RPMI8226 (cell line): ENCODE results near the gene PIK3C2G.

Experiments used
- DNase-seq: peaks from one replicate; pipeline ENCODE4 v3.0.0-alpha.2; 2015

PIK3C2G gene

DNA sequence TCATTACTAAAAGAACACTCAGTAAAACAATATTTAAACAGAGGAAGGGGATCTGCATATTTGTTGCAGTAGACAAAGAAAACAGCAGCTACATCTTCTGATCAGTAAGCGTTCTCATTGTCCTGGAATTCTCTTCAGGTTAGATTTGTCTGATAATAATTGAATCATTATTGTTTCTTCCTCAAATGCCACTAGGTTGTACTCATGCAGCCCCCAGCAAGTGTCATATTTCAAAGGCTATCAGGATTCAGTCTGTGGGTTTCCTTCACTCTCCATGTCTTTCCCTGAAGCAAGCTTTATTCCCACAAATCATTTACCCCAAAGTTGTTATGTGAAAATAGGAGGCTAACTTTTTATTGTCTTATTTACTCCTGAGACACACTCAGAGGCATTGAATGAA lies 14.7 kb downstream of the PIK3C2G start:
- DNase-seq, result no peak

DNA sequence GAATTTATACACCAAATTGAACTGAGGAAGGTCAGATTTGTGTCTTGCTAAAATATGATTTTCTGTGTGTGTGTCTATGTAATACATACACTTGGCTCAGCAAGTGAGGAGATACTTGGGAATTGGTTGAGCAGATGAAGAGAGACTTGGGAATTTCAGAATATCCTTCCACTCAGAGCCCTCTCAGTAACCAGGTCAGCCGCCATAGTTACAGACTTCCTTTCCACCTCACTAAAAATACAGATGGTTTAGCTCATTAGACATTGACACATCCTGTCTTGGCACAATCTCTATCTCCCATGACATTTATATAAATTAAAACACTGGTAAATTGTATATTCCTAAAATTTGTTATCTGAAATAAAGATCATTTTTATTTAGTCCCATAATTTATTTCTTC lies 15.9 kb downstream of the PIK3C2G start:
- DNase-seq, result no peak

DNA sequence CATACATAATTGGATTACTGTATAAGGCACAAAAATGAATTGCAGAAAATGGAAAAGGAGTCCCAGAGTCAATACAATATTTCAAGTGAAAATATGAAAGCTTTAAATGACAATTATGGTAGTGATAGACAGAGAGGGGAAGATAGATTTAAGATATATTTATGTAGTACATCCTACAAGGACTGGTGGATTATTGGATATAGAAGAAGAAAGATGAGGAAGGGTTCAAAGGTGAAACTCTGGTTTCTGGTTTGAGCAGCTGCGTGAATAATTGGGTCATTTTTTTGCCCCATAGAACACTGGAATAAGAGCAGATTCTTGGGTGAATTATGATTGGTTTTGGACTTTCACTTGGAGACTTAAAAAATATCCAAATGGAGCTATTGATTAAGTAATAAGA lies 19.4 kb downstream of the PIK3C2G start:
- DNase-seq, result no peak

DNA sequence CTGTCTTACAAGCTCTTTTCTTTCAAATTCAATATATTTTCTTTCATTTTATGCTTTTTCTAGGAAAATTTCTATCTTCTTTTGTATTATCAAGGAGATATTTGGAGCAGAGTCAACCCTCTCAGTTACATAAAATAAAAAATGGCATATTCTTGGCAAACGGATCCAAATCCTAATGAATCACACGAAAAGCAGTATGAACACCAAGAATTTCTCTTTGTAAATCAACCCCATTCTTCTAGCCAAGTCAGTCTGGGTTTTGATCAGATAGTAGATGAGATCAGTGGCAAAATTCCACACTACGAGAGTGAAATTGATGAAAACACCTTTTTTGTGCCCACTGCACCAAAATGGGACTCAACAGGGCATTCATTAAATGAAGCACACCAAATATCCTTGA lies 20.6 kb downstream of the PIK3C2G start:
- DNase-seq, result no peak

DNA sequence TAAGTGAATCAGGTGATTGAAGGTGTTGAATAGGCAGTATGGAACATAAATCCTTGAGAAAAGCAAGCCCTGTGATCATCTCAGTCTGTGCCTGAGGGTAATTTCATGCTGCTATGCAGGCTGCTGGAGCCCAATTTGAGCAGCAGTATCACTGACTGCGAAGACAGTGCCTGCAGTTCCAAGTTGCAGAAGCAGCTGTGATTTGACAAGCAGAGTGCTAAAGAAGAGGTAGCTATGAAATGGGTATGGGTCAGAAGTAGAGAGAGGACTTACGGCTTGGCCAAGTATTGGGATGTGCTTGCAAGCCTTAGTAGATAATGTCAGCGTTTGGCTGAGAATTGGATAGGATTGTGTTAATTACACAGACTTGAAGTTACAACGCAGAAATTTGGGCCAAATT lies 22.5 kb downstream of the PIK3C2G start:
- no peak for DNase-seq

DNA sequence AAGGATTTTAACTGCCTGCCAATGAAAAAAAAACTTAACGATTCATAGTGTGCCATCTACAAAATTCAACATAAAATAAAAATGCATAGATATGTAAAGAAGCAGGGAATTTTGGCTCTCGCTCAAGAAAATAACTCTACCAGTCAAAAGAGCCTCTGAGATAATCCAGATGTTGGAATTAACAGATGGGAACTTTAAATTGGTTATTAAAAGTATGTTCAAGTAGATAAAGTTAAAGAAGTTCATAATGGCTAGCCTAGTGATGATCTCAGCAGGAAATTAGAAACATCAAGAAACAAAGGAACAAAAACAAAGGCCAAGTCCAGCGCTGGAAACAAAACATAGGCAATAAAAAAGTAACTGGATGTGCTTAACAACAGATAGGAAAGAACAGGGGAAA lies 23.1 kb downstream of the PIK3C2G start:
- DNase-seq, result no peak

DNA sequence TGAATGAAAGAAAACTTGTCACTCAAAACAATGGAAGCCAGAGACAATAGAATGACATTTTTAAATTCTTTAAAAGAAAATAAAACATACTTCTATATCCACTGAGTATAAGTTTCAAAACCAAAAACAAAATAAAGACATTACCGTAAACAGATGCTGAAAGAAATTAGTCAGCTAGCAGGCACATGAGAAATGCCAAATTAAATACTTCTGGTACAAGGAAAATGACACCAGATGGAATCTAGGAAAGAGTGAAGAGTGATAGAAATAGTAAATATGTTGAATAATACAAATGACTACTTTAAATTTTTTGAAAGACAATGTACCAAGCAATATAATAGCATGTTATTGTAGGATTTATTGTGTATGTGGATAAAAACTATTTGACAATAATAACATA lies 23.8 kb downstream of the PIK3C2G start:
- DNase-seq, result no peak

DNA sequence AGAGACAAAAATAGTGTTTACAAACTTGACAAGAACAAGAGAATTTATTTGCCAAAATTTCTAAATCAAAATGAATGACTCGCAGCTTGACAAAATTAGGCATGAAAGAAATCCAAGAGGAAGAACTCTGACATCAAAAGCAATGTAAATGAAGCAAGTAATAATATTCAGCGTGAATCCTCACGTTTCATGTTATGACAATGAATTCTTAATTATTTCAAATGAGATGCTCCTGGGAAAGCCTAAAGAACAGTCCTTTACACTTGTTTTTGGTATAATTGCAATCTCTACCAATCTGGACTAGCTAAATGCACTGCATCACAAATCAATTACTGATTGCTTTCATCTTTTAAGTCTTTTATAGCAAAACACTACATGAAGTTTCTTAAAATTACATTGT lies 29.1 kb downstream of the PIK3C2G start:
- DNase-seq, result no peak

DNA sequence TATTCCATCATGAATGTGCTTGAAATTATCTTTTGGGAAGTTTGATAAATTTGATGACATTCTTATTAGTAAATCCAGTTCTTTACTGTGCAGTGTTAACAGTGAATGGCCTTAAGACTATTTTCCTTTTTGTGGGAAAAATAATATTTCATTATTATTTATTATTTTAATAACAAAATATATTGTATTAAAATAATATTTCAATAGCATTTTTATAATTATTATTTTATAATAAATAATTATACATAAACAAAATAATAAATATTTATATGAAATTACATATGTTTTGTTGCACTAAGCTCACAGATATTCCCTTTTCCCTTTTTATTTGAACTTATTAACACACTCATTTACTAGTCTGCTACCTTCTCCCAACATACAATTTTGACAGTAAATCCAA lies 33.6 kb downstream of the PIK3C2G start:
- no peak for DNase-seq

DNA sequence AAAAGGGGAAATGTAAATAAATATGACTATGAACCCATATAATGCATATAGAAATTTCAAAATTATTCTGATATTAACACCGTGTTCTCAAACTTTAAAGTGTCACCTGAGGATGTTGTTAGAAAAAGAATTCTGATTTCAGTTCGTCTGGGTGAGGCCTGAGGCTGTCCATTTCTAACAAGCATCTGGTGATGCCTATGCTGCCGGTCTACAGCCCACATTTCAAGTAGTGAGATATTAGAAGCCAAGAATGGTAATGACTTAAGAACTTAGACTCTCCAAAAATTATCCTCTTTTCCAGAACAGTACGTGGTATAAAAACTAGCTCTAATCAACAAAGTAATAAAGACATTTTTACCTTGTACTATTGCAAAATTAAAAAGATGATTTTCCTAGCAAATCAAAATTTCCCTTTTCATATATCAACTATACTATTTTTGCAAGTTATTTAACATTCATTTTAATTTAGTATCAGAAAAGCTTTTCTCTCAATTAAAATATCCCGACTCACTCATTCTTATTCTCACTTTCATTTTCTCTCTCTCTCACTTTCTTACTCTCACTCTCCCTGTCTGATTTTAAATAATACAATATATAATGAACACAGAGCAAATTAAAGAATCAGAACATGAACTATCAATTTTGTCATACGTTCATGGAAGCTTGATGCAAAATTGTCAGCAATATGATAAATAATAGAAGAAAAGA lies 35.0 kb downstream of the PIK3C2G start:
- DNase-seq, result no peak

DNA sequence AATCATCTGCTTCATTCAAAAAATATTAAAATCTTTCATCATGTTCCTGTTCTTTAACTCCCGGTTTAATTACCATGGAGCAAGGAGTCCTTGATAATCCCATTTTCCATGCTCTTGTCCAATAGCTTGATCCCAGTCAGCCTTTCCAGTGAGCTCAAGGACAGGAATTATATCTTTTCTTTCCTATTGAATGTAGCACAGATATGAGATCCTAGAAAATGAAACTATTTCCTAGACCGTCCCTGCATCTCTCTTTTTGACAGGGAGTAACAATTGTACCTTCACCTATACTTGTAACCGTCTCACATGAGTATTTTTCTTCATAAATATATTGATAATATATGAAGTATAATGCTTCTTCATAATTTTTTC lies 35.6 kb downstream of the PIK3C2G start:
- DNase-seq, result no peak

DNA sequence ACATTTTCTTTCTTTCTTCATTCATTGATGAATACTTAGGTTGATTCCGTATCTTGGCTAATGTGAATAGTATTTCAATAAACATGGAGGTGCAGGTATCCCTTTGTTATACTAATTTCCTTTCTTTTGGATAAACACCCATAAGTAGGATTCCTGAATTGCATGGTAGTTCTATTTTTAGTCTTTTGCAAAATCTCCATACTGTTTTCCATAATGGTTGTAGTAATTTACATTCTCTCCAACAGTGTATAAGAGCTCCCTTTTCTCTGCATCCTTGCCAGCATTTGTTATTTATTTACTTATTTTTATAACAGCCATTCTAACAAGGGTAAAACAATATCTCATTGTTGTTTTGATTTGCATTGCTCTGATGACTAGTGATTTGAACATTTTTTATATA lies 36.6 kb downstream of the PIK3C2G start:
- DNase-seq, result no peak

DNA sequence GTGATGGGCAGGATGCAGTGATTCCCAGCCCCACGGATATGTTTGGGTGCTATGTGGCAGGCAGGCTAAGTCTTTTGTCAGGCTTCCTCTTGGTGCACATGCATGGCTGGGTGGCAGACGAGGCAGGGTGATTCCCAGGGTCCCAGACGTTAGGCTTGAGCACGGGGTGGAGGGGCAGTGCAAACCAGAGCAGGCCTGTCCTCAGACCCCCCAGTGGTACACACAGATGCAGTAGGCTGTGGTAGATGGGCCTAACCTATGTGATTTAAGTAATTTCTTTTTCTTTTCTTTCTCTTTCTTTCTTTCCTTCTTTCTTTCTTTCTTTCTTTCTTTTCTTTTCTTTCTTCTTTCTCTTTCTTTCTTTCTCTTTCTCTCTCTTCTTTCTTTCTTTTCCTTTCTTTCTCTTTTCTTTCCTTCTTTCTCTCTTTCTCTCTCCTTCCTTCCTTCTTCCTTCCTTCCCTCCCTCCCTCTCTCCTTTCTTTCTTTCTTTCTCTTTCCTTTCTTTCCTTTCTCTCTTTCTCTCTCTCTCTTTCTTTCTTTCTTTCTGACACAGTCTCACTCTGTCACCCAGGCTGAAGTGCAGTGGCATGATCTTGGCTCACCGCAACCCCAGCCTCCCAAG lies 41.6 kb downstream of the PIK3C2G start:
- DNase-seq, result no peak

DNA sequence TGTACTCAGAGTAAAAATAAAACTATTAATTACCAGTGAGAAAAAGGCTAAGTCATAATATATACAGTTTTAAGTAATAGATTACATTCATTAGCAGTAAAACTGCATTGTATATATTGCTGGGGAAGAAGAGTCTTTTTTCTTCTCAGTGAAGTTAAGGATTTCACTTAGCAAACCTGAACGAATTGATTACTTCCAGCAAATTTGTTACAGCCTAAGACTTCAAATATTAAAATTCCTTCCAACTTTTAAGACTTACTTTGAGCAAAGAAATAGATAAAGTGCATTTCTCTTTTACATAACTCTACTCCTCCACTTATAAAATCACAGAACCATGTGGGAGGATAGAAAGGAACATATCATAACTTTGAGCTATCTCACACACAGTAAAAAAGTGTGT lies 43.3 kb downstream of the PIK3C2G start:
- DNase-seq, result no peak

DNA sequence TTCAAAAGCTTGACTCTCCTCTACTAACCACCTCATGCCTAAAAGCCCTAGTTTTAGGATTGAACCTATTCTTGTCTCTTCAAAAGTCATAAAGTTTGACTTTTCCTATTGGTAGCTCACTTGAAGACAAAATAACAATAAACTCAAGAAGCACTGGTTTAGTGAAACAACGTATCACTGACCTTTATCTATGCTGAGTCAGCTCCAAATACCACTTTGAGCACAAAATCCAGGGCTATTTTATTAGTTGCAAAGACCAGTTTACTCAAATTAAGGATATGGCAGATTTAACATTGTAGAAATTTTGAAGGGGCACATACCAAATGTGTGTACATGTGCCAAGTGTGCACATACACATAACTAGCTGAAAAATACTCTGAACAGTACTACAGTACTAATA lies 45.0 kb downstream of the PIK3C2G start:
- DNase-seq, result no peak

DNA sequence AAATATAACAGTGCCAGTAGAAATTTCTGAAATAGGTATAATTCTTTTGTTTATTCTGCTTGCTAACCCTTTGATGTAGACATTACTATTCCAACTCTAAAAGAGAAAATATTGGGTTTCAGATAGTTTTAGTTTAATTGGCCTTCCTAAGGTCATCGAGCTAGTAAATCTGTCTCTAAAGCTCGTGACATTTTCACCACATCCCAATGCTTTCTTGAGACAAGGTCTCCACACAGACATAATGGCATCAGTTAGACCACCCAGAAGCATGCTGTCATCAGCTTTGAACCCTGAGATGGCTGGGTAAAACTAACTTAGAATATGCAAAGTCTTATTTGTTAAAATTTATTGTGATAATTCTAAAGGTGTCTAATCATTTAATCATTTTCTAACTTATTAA lies 52.0 kb downstream of the PIK3C2G start:
- no peak for DNase-seq

DNA sequence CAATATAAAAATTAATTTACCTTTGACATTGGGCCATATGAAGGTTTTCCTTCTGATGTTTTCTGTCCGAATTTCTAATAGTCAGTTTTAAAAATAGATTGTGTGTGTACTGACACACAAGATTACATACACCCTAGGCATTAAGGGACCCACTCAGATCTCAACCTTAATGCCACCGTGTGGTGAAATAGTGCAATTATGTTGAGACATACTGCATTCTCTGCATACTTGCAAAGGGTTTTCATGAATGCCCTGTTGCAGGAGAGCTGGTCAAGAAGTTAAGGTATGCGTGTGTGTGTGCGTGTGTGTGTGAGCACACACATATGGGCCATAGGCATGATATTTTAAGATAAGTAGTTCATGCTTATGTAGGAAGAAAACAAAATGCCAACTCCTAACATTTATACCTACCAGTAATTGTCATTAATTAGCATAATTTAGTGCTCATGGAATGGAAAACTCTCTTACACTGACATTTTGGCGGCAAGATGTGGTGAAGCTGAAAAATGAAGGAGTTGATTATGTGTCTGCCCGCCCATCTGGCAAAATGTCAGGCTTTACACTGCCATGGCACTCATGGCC lies 58.8 kb downstream of the PIK3C2G start:
- DNase-seq, result peak; percentile 47

DNA sequence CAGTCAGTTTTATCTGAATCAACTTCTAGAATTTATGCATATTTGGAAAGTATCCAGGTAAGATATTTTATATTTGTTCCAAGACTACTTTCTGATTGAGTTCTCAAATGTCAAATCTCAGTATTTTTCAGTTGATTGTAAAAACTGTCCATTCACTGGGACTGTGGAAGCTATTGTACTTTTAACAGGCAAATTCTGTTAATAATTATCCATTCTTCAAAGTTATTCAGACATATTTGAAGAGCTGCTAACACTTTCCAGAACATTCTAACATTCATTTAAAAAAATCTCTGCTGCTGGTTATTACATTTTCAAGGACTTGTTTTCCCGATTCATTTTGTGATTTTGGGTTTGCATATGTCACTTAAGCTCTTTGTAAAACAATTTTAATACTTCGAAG lies 59.7 kb downstream of the PIK3C2G start:
- DNase-seq, result no peak

DNA sequence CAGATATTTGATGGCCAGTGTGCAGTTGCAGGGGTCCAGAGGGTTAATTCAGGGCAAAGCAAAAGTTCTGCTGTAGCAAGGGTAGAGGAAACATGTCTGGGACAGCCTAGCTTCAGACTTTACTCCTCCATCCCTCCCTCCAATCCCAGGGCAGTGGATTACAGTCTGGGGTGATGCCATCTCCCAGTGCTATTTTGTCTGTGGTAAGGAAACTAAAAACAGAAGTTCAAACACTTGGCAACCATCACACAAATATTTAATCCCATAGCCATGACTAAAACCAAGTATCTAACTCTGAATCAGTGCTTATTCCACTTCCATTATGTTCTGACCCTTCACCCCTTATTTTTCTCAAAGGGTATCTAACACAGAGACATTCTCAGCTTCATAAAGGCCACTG lies 61.8 kb downstream of the PIK3C2G start:
- DNase-seq, result no peak

DNA sequence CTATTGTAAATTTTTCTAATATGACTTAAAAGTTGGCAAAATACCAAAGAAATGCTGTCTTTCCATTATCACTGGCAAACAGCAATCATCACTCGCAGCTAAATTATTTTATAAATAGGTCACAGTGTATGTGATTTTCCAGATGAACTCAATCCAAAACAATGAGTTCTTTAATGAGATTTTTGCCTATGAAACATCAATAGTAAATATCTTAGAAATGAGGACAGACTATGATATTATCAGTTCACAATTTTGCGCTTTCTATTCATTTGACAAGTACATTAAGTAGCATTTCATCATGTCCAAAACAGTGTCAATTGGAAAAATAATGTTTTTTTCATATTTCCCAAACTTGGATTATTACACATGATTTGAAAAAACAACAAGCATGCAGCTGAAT lies 65.7 kb downstream of the PIK3C2G start:
- DNase-seq, result no peak

DNA sequence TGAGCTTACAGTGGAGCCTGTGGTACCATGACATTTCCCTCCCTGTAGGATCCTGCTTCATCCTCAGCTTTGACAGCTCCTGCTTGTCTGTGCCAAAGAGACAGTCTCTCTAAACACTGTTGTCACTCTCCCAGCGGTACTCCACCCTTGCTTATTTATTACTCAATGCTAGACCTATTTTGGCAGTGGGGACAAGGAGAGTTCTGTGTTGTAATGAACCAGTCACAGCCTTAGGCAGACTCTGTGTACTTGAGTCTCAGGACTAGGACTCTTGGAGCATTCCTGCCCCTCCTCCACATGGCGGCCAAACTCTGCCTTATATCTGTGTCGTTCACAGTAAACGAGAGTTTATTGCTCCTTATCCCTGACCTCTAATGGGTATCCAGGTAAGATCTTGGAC lies 70.9 kb downstream of the PIK3C2G start:
- DNase-seq, result no peak

DNA sequence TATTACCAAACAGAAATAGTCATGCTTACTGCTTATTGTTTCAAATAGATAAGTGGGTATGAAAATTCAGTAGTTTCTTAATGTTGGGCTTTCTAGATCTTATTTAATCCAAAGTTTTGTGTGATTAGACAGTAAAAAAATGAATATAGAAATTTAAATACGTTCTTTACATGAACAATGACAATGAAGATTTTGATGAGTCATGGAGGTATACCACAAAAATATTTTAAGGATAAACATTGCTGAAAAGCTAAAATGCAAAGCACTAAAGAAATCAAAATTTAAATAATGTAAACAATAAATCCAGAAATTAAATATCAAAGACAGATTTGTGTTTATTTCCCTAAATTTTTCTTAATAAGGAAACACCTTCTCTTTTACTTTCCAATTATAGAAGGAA lies 78.3 kb downstream of the PIK3C2G start:
- no peak for DNase-seq

DNA sequence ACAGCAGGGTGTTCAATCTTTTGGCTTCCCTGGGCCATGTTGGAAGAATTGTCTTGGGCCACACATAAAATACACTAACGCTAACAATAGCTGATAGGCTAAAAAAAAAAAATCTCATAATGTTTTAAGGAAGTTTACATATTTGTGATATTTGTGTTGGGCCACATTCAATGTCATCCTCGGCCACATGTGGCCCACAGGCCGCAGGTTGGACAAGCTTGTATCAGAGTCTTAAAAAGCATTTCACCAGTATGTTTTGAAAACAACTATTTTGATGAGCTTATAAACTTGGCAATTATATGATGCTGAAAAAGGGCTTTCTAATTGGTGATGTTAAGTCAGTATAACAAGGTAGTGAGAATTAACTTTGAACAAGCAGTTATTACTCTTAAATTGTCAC lies 78.9 kb downstream of the PIK3C2G start:
- no peak for DNase-seq

DNA sequence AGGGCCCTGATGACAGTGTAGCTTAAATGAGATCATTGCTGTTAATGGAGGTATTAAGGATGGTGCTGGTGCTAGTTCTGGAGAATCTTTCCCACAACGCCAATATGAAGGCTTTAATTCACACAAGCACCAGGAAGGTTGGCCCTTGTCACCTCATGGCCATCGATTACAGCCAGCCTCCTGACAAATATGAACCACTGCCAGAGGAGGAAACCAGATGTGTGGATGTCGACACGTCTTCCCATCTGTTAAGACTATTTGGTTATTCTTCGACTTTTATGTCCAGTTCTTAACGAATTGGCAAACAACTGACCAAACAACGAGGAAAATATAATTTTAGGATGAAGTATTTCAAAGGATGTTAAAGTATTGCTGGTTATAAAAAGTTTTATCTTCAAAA lies 79.5 kb downstream of the PIK3C2G start:
- DNase-seq, result no peak

DNA sequence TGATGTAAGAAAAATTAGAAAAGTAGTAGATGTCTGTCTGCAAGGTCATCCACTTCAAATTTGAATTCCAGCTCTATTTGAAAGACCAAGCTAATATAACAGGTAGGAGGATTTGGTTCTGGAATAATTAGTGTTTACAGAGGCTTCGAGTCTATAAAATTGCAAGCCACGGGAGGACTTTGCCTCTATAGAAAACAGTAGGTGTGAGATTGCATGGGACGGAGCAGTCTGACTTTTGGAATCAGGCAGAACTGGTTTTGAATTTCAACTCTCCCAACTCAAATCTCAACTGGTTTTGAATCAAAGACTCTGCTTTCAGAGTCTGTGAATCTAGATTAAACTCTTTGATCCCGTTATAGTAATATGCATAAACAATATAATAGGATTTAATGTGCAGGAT lies 82.4 kb downstream of the PIK3C2G start:
- DNase-seq, result no peak
